Measurements from ENCODE around the gene HDAC4. TPM values are rescaled to one million over a fixed set of nuclear protein-coding genes. Genes with fewer than 3 reads are reported as not detected.

HDAC4 gene
- total and polyA plus RNA-seq, 2 of the 8 experiments (the other 6 are each of a cell fraction or from before 2014, with no cell fraction given) = 15.4 to 31.5 TPM

- TF ChIP-seq TBP (IDR thresholded peaks at IDR 0.05; ENCODE audit: low read depth, low read length) (peak; percentile 7; the same call in 1 of the 2 replicates), JUND (IDR thresholded peaks at IDR 0.05; ENCODE audit: low read length) (no peak), KDM4A (IDR thresholded peaks at IDR 0.05; ENCODE audit: low read depth, low read length, severe bottlenecking) (no peak)
These were observed 39.7 kb upstream of the HDAC4 start (continued) for GRCh38 chr2:239440511-239440959.

All from H1 (cell line).